Muscle layer of duodenum (tissue), 2 donors: ENCODE data around the gene TESPA1.
A peak's percentile ranks its signal among the peaks of the same experiment; 100 is the strongest.

Experiments used
- H3K27ac ChIP-seq: one replicate; pipeline ENCODE4 v1.7.0; 2013; ENCODE audit warnings: mild to moderate bottlenecking, low read length
- H3K27me3 ChIP-seq: one replicate; pipeline ENCODE4 v1.7.0; 2013; ENCODE audit warnings: low read depth, mild to moderate bottlenecking, control low read depth, low read length
- H3K36me3 ChIP-seq, 2 donors: one replicate each; pipeline ENCODE4 v1.7.0; 2013; ENCODE audit warnings: low read length in 2 of 2, control low read depth in 1 of 2, mild to moderate bottlenecking in 1 of 2; ENCODE audit not compliant: insufficient read depth in 2 of 2, control insufficient read depth in 1 of 2
- H3K4me1 ChIP-seq, 2 donors: one replicate each; pipeline ENCODE4 v1.7.0; 2013; ENCODE audit warnings: low read length in 2 of 2, mild to moderate bottlenecking in 2 of 2, control low read depth in 1 of 2, moderate library complexity in 1 of 2; ENCODE audit not compliant: insufficient read depth in 2 of 2, control insufficient read depth in 1 of 2
- H3K4me3 ChIP-seq, 2 donors: one replicate each; pipeline ENCODE4 v1.7.0; 2013; ENCODE audit warnings: low read length in 2 of 2, low read depth in 1 of 2, mild to moderate bottlenecking in 1 of 2
- H3K9me3 ChIP-seq, 2 donors: one replicate each; pipeline ENCODE4 v1.7.0; 2013; ENCODE audit warnings: low read length in 2 of 2, control low read depth in 1 of 2, mild to moderate bottlenecking in 1 of 2; ENCODE audit not compliant: control insufficient read depth in 1 of 2
- donor health status: healthy.

TESPA1 gene

GRCh38 chr12:54984658-54985376, at the start of gene TESPA1:
TESPA1 (minus strand) TSS chr12:54984762; CDS start chr12:54974562, 10,200 bp downstream.
- H3K27ac ChIP-seq = peak within 1 kb of the TSS; percentile 35
- H3K4me3 ChIP-seq = no peak within 1 kb of the TSS
- no peaks in the 10 kb centered on the region for H3K9me3 ChIP-seq
- H3K4me1 ChIP-seq = peaks cover 0 to 5% of the 10 kb centered on the region in 2 donors
- H3K36me3 ChIP-seq = no peaks in the 10 kb centered on the region
- no peaks in the 10 kb centered on the region for H3K27me3 ChIP-seq

DNA sequence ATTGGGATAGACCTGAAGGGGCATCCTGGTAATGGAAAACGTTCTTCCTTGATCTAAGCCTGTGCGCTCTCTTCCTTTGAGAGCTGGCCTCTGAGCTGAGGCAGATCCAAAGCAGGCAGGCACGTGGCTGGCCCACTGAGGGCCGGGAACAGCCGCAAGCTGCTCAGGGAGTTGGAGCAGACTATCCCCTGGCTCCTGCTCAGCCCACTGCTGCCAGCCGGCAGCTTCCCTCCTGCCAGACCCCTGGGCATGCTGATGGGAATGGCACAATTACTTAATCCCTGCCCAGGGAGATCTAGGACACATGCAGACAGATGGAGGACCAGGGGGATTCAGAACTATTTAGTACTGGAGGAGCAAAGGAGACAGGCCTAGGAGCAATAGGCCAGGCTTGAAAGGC, 49.7 kb upstream of the TESPA1 start:
- no peaks in the 10 kb centered on the region for H3K9me3 ChIP-seq
- no peaks in the 10 kb centered on the region for H3K27me3 ChIP-seq
- no peak overlapping the region for H3K4me3 ChIP-seq
- H3K27ac ChIP-seq = no peak overlapping the region
- no peaks in the 10 kb centered on the region for H3K4me1 ChIP-seq
- H3K36me3 ChIP-seq = no peaks in the 10 kb centered on the region

GRCh38 chr12:55025508-55025907, 40.9 kb upstream of the TESPA1 start:
- Histone ChIP-seq H3K27me3 (no peaks in the 10 kb centered on the region), H3K27ac (no peak overlapping the region), H3K4me3 (no peak overlapping the region), H3K4me1 (no peaks in the 10 kb centered on the region), H3K9me3 (no peaks in the 10 kb centered on the region), H3K36me3 (no peaks in the 10 kb centered on the region)

- Histone ChIP-seq H3K9me3 (no peaks in the 10 kb centered on the region), H3K27me3 (no peaks in the 10 kb centered on the region), H3K27ac (no peak overlapping the region), H3K4me3 (no peak overlapping the region), H3K4me1 (no peaks in the 10 kb centered on the region), H3K36me3 (no peaks in the 10 kb centered on the region)
These were observed 40.0 kb upstream of the TESPA1 start for GRCh38 chr12:55024575-55024974.

- Histone ChIP-seq H3K27me3 (no peaks in the 10 kb centered on the region), H3K36me3 (no peaks in the 10 kb centered on the region), H3K4me3 (no peak within 1 kb of the TSS), H3K9me3 (no peaks in the 10 kb centered on the region), H3K4me1 (no peaks in the 10 kb centered on the region), H3K27ac (no peak within 1 kb of the TSS)
These were observed 35.2 kb upstream of the TESPA1 start, which contains the start of gene NEUROD4 for GRCh38 chr12:55019784-55020183. NEUROD4 (plus strand) TSS chr12:55019974; CDS start chr12:55026440, 6,466 bp downstream.

- Histone ChIP-seq H3K36me3 (no peaks in the 10 kb centered on the region), H3K9me3 (no peaks in the 10 kb centered on the region), H3K27ac (no peak overlapping the region), H3K4me3 (no peak overlapping the region), H3K4me1 (no peaks in the 10 kb centered on the region), H3K27me3 (no peaks in the 10 kb centered on the region)
These were observed 32.9 kb upstream of the TESPA1 start for GRCh38 chr12:55017416-55017925.

DNA sequence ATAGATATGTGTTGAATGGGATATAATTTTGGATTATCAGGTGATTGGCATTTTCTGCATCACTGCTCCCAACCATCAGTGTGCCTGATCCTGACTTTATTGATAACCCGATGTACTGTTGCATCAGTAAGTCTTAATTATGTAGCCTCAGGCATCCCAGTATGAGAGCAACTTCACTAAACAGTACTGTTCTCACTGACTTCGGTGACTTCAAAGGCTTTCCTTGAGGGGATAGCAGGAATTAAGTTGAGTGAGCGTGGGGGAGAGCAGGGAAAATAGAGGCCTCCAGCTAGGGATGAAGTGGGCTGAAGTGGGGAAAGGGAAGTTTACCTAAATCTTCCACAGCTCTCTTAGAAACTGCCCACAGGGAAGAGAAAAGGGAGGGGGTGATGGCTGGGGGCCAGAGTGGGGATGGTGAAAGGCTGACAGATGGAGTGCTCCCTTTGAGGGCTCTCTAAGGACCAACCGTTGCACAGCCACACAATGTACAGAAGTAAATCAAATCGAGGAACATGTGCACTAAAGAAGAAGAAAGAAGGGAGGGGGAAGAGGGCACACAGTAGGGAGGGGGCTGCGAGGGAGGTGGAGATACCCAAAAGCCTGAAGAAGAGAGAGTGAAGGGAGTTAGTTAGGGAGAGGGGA, 24.5 kb upstream of the TESPA1 start:
- no peak overlapping the region for H3K27ac ChIP-seq
- no peaks in the 10 kb centered on the region for H3K27me3 ChIP-seq
- no peaks in the 10 kb centered on the region for H3K36me3 ChIP-seq
- H3K4me1 ChIP-seq = no peaks in the 10 kb centered on the region
- no peak overlapping the region for H3K4me3 ChIP-seq
- no peaks in the 10 kb centered on the region for H3K9me3 ChIP-seq

GRCh38 chr12:55002355-55002754, 17.8 kb upstream of the TESPA1 start:
- no peaks in the 10 kb centered on the region for H3K36me3 ChIP-seq
- H3K9me3 ChIP-seq = no peaks in the 10 kb centered on the region

GRCh38 chr12:55001198-55001868, 16.8 kb upstream of the TESPA1 start:
- no peaks in the 10 kb centered on the region for H3K36me3 ChIP-seq
- H3K9me3 ChIP-seq = no peaks in the 10 kb centered on the region
- H3K27me3 ChIP-seq = no peaks in the 10 kb centered on the region
- no peak overlapping the region for H3K27ac ChIP-seq
- H3K4me3 ChIP-seq = no peak overlapping the region
- no peaks in the 10 kb centered on the region for H3K4me1 ChIP-seq

More at GRCh38 chr12:55002355-55002754, 17.8 kb upstream of the TESPA1 start:
- H3K27ac ChIP-seq = no peak overlapping the region
- H3K4me1 ChIP-seq = no peaks in the 10 kb centered on the region
- no peak overlapping the region for H3K4me3 ChIP-seq
- H3K27me3 ChIP-seq = no peaks in the 10 kb centered on the region

DNA sequence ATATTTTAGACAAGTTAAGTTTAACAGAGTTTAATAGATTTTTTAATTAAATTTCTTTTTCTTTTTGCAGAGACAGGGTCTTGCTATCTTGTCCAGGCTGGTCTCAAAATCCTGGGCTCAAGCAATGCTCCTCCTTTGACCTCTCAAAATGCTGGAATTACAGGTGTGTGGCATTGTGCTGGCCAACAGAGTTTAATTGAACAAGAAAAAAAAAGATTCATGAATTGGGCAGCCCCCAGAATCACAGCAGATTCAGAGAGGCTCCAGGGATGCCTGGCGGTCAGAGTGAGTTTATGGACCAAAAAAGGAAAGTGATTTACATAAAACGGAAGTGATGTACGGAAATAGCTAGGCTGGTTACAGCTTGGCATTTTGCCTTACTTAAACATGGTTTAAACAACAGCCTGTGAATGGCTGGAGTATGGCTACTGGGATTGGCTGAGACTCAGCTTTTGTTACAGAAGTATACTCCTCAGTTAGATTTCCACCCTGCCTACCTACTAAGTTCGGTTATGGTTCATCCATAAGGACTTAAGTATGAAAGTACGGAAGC, 14.5 kb upstream of the TESPA1 start:
- Histone ChIP-seq H3K27me3 (no peaks in the 10 kb centered on the region), H3K4me3 (no peak overlapping the region), H3K4me1 (no peaks in the 10 kb centered on the region), H3K36me3 (no peaks in the 10 kb centered on the region), H3K9me3 (no peaks in the 10 kb centered on the region), H3K27ac (no peak overlapping the region)

DNA sequence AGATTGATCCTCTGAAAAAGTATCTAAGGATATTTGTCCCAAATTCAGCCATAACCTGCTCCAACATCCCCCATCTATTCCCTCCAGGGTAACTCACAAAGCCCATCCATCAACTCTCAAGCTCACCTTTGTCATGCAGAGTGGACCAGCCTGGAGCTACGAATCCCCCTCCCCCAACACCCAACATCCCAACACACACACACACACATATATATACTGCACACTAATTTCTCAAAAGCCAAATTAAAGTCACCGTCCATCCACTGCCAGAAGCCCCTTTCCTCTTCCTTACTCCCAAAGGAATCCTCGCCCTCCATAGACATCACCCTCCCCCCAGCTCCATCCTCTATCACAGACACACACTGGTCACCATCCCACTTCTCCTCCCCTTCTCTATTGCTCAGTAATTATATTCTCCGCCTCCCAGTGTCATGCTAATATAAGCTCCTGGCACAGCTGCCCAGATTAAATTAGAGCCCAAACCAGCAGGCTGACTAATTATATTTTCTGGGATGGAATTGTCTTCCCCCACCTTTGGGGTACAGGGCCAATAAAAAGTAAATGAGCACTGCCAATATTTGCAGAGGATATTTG, 13.5 kb upstream of the TESPA1 start:
- Histone ChIP-seq H3K27me3 (no peaks in the 10 kb centered on the region), H3K4me3 (no peak overlapping the region), H3K36me3 (no peaks in the 10 kb centered on the region), H3K4me1 (no peaks in the 10 kb centered on the region), H3K27ac (no peak overlapping the region), H3K9me3 (no peaks in the 10 kb centered on the region)
